Omental fat pad (tissue), 4 donors: ENCODE data around the gene ERAS. TPM values are rescaled to one million over a fixed set of nuclear protein-coding genes. Genes with fewer than 3 reads are reported as not detected.
"Not testable (repeated sequence)": the region's sequence is repeated elsewhere in the genome, so short reads cannot be mapped to it uniquely, and the experiment has no call there.

Experiments used
- ATAC-seq: fragments of 150-250 bp; one replicate; pipeline ENCODE4 v1.9.1; 2016; ENCODE audit warnings: mild to moderate bottlenecking, moderate library complexity; ENCODE audit not compliant: low FRiP score
- DNase-seq: peaks from one replicate; pipeline ENCODE4 v3.0.0-alpha.2; 2019; ENCODE audit warnings: low spot score
- total RNA-seq, 4 donors: library from RNA; depleted of rRNA; stranded (reverse); fragments of >200 nt; gene quantifications; one replicate each; pipeline ENCODE4 v1.1.0, GENCODE V29; 2016
- TF ChIP-seq, protein P1 (sequence below), 3 donors: fragments of 450-650 bp; IDR thresholded peaks; one replicate each; pipeline ENCODE4 v1.5.1; 2016 to 2017; ENCODE audit warnings: antibody characterized with exemption in 3 of 3, mild to moderate bottlenecking in 3 of 3, moderate library complexity in 2 of 3

ERAS gene
- total RNA-seq, 4 donors from 2014 or later = not detected

DNA sequence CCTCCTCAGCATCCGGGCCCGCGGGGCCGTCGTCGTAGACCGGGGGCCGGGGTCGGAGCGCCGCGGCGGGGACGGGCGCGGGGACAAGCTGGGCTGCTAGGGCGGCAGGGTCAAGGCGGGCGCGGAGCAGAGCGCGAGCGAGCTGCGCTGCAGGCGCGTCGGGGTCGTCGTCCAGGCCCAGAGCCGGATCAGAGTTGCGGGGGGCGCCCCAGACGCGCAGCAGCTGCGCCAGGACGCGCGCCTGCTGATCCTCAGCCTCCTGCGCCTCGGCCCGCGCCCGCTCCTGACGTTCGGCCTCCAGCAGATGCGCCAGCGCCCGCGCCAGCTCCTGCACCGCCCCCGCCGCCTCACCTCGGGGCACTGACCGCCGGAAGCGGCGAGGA lies 5.6 kb downstream of the ERAS start:
- ATAC-seq (peak; percentile 32), DNase-seq (no peak)
- TF ChIP-seq, protein P1, sequence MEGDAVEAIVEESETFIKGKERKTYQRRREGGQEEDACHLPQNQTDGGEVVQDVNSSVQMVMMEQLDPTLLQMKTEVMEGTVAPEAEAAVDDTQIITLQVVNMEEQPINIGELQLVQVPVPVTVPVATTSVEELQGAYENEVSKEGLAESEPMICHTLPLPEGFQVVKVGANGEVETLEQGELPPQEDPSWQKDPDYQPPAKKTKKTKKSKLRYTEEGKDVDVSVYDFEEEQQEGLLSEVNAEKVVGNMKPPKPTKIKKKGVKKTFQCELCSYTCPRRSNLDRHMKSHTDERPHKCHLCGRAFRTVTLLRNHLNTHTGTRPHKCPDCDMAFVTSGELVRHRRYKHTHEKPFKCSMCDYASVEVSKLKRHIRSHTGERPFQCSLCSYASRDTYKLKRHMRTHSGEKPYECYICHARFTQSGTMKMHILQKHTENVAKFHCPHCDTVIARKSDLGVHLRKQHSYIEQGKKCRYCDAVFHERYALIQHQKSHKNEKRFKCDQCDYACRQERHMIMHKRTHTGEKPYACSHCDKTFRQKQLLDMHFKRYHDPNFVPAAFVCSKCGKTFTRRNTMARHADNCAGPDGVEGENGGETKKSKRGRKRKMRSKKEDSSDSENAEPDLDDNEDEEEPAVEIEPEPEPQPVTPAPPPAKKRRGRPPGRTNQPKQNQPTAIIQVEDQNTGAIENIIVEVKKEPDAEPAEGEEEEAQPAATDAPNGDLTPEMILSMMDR (IDR thresholded peaks at IDR 0.05) = no peak

DNA sequence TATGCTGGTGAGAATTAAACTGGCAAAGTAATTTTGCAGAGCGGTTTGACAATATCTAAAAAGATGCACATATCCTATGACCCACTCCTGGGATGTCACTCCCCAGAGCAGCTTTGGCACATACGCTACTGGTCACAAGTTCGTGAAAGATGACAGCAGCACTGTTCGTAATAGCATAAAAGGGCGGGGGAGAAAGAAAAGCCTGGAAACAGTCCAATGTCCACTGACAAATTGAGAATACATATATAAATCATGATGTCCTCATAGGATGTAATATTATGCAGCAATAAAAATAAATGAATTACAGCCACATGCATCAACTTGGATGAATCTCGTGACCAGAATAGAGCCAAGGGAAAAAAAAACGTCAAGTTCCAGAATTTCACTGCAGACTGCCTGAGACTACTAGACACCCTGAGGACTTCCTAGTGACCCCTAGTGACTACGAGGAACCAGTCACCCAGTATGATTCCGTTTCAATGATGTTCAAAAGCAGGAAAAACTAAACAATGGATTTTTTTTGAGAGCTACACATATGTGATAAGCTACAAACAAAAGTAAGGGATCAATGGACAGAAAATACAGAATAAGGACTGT lies 7.3 kb downstream of the ERAS start:
- TF ChIP-seq, protein P1 (IDR thresholded peaks at IDR 0.05) = no peak
- no peak for DNase-seq
- ATAC-seq = no peak

DNA sequence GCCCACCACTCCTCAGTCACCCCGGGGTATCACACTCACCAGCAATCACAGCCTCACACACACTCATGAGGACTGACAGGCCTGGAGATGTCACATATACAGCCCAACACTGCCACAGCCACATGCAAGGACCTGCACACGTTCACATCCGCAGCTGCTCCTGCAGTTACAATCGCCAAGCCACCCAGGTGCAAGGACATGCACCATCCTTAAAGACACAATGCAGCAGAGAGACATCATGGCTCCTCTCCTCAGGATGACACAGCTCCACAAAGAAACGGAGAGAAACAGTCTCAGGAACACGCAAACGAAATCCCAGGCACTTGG lies 8.0 kb downstream of the ERAS start:
- no peak for DNase-seq
- ATAC-seq = no peak
- TF ChIP-seq, protein P1 (IDR thresholded peaks at IDR 0.05) = no peak

DNA sequence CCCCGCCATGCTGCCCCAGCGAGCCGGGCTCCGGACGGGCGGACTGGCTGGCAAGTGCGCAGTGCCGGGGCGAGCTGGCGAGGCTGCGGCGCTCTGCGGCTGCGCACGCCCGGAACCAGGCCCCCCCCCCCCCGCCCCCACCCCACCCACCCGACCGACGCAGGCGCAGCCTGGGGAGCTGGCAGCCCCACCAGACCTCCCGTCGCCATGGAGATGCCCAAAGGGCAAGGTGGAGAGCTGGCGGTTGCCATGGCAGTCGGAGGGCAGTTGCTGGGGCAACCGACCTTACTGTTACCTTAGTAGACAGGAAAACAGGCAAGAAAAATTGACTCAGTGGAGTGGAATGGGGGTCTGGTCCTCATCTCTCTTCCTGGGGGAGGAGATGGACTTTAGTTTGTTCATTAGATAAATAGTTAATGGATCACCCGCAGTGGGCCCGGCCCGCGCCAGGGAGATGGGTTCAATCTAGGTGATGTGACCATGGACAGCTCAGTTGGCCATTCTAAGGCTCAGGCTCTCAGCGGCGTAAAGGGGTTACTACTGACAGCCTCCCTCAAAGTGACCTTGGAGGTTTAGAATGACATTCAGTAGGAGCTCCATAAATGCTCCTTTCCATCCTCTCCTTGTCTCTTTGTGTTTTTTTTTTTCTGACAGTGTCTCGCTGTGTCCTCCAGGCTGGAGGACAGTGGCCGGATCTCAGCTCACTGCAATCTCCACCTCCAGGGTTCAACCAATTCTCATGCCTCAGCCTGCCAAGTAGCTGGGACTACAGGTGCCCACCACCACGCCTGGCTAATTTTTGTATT lies 9.4 kb downstream of the ERAS start, which contains the start of gene PCSK1N:
Gene PCSK1N, minus strand, starts transcription at position 87 of the 806 bp plus-strand sequence. Its CDS starts 78 bp downstream, at position 9.
- ATAC-seq (no peak), DNase-seq (no peak)
- TF ChIP-seq, protein P1 (IDR thresholded peaks at IDR 0.05) = no peak

DNA sequence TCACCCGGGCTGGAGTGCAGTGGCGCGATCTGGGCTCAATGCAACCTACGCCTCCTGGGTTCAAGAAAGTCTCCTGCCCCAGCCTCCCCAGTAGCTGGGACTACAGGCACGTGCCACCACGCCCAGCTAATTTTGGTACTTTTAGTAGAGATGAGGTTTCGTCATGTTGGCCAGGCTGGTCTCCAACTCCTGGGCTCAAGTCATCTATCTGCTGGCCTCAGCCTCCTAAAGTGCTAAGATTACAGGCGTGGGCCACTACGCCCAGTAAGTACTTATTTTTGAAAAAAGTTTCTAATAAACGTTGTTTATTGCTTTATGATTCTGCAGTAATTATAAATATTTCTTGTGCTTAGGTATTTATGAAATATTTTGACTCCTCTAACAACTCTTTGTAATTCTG lies 13.4 kb downstream of the ERAS start:
- DNase-seq (no peak), ATAC-seq (no peak)
- TF ChIP-seq, protein P1 (IDR thresholded peaks at IDR 0.05) = no peak

DNA sequence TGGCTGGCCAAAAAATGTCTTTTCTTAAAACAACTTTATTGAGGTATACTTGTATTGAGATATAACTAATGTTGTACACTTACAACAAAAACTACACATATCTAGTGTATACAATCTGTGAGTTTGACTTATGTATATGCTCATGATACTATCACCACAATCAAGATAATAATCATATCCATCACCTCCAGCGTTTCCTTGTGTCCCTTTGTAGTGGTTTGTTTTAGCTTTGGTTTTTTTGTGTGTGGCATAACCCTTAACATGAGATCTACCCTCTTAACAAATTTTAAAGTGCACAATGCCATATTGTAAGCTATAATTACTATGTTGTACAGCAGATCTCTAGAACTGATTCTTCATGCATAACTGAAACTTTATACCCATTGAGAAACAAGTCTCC lies 22.5 kb downstream of the ERAS start:
- TF ChIP-seq, protein P1 (IDR thresholded peaks at IDR 0.05) = no peak
- DNase-seq = no peak
- ATAC-seq = no peak

DNA sequence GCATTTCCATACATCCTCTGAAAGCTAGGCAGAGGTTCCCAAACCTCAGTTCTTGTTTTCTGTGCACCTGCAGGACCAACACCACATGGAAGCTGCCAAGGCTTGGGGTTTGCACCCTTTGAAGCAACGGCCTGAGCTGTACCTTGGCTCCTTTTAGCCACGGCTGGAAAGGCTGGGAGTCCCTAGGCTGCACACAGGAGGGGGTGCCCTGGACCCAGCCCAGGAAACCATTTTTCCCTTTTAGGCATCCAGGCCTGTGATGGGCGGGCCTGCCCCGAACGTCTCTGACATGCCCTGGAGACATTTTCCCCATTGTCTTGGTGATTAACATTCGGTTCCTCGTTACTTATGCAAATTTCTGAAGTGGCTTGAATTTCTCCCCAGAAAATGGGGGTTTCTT lies 26.5 kb downstream of the ERAS start:
- TF ChIP-seq, protein P1 (IDR thresholded peaks at IDR 0.05) = no peak
- ATAC-seq = no peak
- no peak for DNase-seq

DNA sequence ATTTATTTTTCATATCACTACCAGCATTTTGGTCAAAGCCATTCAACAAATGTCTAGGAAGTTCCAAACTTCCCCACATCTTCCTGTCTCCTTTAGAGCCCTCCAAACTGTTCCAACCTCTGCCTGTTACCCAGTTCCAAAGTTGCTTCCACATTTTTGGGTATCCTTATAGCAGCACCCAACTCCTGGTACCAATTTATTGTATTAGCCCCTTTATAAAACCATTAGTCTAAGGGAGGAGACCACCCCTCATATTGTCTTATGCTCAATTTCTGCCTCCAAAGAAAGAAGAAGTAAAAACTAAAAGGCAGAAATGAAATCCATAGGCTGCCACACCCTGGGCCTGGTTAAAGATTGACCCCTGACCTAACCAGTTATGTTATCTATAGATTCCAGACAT lies 27.2 kb downstream of the ERAS start:
- not testable (repeated sequence) for ATAC-seq, DNase-seq

DNA sequence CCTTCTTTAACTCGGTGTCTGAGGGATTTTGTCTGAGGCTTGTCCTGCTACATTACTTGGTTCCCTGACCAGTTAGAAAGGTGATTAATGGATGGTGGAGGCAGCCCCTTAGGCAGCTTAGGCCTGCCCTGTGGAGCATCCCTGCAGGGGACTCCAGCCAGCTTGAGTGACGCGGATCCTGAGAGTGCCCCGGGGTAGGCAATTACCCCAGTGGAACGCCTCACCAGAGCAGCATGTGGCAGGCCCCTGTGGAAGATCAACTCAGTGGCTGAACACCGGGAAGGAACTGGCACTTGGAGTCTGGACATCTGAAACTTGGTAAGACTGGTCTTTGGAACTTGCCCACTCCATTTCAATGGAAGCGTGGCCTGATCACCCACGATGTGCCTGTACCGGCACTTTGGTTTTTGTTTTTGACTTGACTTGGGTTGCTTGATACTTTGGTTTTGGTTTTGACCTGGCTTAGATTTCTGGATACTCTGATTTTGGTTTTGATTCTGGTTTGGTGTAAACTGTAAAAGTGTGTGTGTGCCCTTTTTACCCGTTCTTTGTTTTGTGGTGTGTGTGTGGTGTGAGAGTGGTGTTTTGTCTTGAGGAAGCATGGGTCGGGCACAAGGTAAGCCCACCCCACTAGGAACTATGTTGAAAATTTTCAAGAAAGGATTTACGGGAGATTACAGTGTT lies 27.9 kb downstream of the ERAS start:
- not testable (repeated sequence) for ATAC-seq, DNase-seq
